HG02973 (cell line): ENCODE measurements around the gene ZNF566.
"Not testable (repeated sequence)": the region's sequence is repeated elsewhere in the genome, so short reads cannot be mapped to it uniquely, and the experiment has no call there.

Source experiments
- ATAC-seq: cut with Tn5 transposase; IDR thresholded peaks from one replicate; pipeline ENCODE4 v1.9.1; 2021; ENCODE audit warnings: moderate library complexity; ENCODE audit not compliant: unreplicated experiment

Gene ZNF566

GRCh38 chr19:36489118-36489919 is at the start of gene ZNF566:
Gene ZNF566 (minus strand): TSS chr19:36489561. CDS start chr19:36476557, 13,004 bp downstream.
- ATAC-seq = peak; percentile 84

GRCh38 chr19:36528921-36529518 is 39.7 kb upstream of the ZNF566 start:
- ATAC-seq = peak; percentile 10

- ATAC-seq = peak; percentile 84
These were observed 39.0 kb upstream of the ZNF566 start, which contains the start of gene ZNF260 for GRCh38 chr19:36528194-36528920. Gene ZNF260 (minus strand): TSS chr19:36528271. CDS start chr19:36515238, 13,033 bp downstream.

- ATAC-seq = no peak
These were observed 38.5 kb upstream of the ZNF566 start for GRCh38 chr19:36527873-36528193.

- ATAC-seq = no peak
These were observed 38.0 kb upstream of the ZNF566 start for GRCh38 chr19:36527341-36527740.

GRCh38 chr19:36526581-36526980 is 37.2 kb upstream of the ZNF566 start:
- no peak for ATAC-seq

GRCh38 chr19:36524617-36525016 is 35.3 kb upstream of the ZNF566 start:
- no peak for ATAC-seq

GRCh38 chr19:36514012-36514612 is 24.8 kb upstream of the ZNF566 start:
- no peak for ATAC-seq

- ATAC-seq = no peak
These were observed 19.0 kb upstream of the ZNF566 start for GRCh38 chr19:36508325-36508724.

GRCh38 chr19:36501973-36502372 is 12.6 kb upstream of the ZNF566 start:
- no peak for ATAC-seq

- ATAC-seq = no peak
These were observed 7.6 kb upstream of the ZNF566 start for GRCh38 chr19:36497001-36497400.

- not testable (repeated sequence) for ATAC-seq
These were observed 3.5 kb upstream of the ZNF566 start for GRCh38 chr19:36492689-36493453.

GRCh38 chr19:36490846-36491245 is 1.5 kb upstream of the ZNF566 start:
- not testable (repeated sequence) for ATAC-seq

GRCh38 chr19:36489920-36490415 is 607 bp upstream of the ZNF566 start:
- ATAC-seq = peak; percentile 35

- ATAC-seq = peak; percentile 6
These were observed 579 bp downstream of the ZNF566 start for GRCh38 chr19:36488846-36489117.

- no peak for ATAC-seq
These were observed 1.1 kb downstream of the ZNF566 start for GRCh38 chr19:36488118-36488845.

- ATAC-seq = no peak
These were observed 5.7 kb downstream of the ZNF566 start for GRCh38 chr19:36483653-36484052.

GRCh38 chr19:36482876-36483275 is 6.5 kb downstream of the ZNF566 start:
- ATAC-seq = no peak

- ATAC-seq = no peak
These were observed 29.3 kb downstream of the ZNF566 start for GRCh38 chr19:36460046-36460445.

GRCh38 chr19:36456831-36457230 is 32.5 kb downstream of the ZNF566 start:
- no peak for ATAC-seq
